Spleen (tissue), 7 donors: Measurements from ENCODE around the gene HLF.

Source experiments
- CTCF ChIP-seq, 11 experiments: fragments of 200-600 bp in 7 of 11; fragments of 450-650 bp in 4 of 11; sonication (generic) in 4 of 11; IDR thresholded peaks in 8 of 11; conservative IDR thresholded peaks in 3 of 11; 1 replicate in 7 of 11; 2 replicates in 4 of 11; pipeline versions ENCODE4 v1.4.0 to v1.8.0; 2016 to 2021; ENCODE audit warnings: antibody characterized with exemption in 11 of 11, inconsistent platforms in 4 of 11, mild to moderate bottlenecking in 1 of 11
- POLR2A ChIP-seq, 3 donors: fragments of 450-650 bp; IDR thresholded peaks; one replicate each; pipeline ENCODE4 v1.5.1; 2017; ENCODE audit warnings: antibody characterized with exemption in 3 of 3, mild to moderate bottlenecking in 1 of 3
- POLR2AphosphoS5 ChIP-seq, 3 donors: sonication (generic); formaldehyde crosslinking; IDR thresholded peaks; one replicate each; pipeline ENCODE4 v1.5.1; 2017; ENCODE audit warnings: antibody characterized with exemption in 3 of 3
- donor health status: DM: no; HTN: no; CAD: no; lungs with moderate emphysema.
- donor health status: DM: no; HTN: no; CAD: no.
- donor health status: DM: no; HTN: no; CAD: no.

GRCh38 chr17:55236316-55236715 lies 28.4 kb upstream of the HLF start:
- TF ChIP-seq CTCF (IDR thresholded peaks at IDR 0.05 in 8 of 11, conservative IDR thresholded peaks at IDR 0.05 in 3 of 11): no peak
- no peak for TF ChIP-seq POLR2AphosphoS5 (IDR thresholded peaks at IDR 0.05)
- TF ChIP-seq POLR2A (IDR thresholded peaks at IDR 0.05): no peak
